ENCODE measurements around the gene SMAD1. TPM values are rescaled to one million over a fixed set of nuclear protein-coding genes. Genes with fewer than 3 reads are reported as not detected.

SMAD1 gene
- total RNA-seq, 4 donors from 2014 or later = 10.4 to 36.9 (median 19.9) TPM

GRCh38 chr4:145533001-145533400 is 51.3 kb downstream of the SMAD1 start:
- no peak for TF ChIP-seq CTCF (IDR thresholded peaks at IDR 0.05; ENCODE audit: low read depth)

GRCh38 chr4:145533961-145534360 is 52.3 kb downstream of the SMAD1 start:
- no peak for TF ChIP-seq CTCF (IDR thresholded peaks at IDR 0.05; ENCODE audit: low read depth)

- TF ChIP-seq CTCF (IDR thresholded peaks at IDR 0.05; ENCODE audit: low read depth) = no peak
Measured at GRCh38 chr4:145535202-145535601, 53.5 kb downstream of the SMAD1 start.

- TF ChIP-seq CTCF (IDR thresholded peaks at IDR 0.05; ENCODE audit: low read depth) = no peak
Measured at GRCh38 chr4:145536044-145536443, 54.4 kb downstream of the SMAD1 start.

- TF ChIP-seq CTCF (IDR thresholded peaks at IDR 0.05; ENCODE audit: low read depth) = no peak
Measured at GRCh38 chr4:145538596-145538995, 56.9 kb downstream of the SMAD1 start.

- TF ChIP-seq CTCF (IDR thresholded peaks at IDR 0.05; ENCODE audit: low read depth) = no peak
Measured at GRCh38 chr4:145539671-145540070, 58.0 kb downstream of the SMAD1 start.

GRCh38 chr4:145540235-145540634 is 58.6 kb downstream of the SMAD1 start:
- TF ChIP-seq CTCF (IDR thresholded peaks at IDR 0.05; ENCODE audit: low read depth) = no peak

Measured in subcutaneous adipose tissue (tissue), 4 donors.